ENCODE data around the gene NUDT14.

GRCh38 chr14:105224845-105225570 is 43.9 kb upstream of the NUDT14 start:
- TF ChIP-seq CTCF (IDR thresholded peaks at IDR 0.05) = no peak
- no peak for TF ChIP-seq POLR2A (IDR thresholded peaks at IDR 0.05)

All from Peyer's patch (tissue), 4 donors.